GM19023 (cell line): ENCODE results near the gene NSUN2.

Experiments
- ATAC-seq: cut with Tn5 transposase; IDR thresholded peaks from one replicate; pipeline ENCODE4 v1.9.1; 2021; ENCODE audit warnings: mild to moderate bottlenecking, moderate library complexity; ENCODE audit not compliant: unreplicated experiment

NSUN2 gene

GRCh38 chr5:6567068-6567467 is 65.8 kb downstream of the NSUN2 start:
- ATAC-seq: no peak

- no peak for ATAC-seq
Measured at GRCh38 chr5:6565492-6565891, 67.4 kb downstream of the NSUN2 start.

- no peak for ATAC-seq
Measured at GRCh38 chr5:6557807-6558575, 74.9 kb downstream of the NSUN2 start.

- no peak for ATAC-seq
Measured at GRCh38 chr5:6556802-6557102, 76.1 kb downstream of the NSUN2 start.

- no peak for ATAC-seq
Measured at GRCh38 chr5:6556089-6556801, 76.6 kb downstream of the NSUN2 start.

- ATAC-seq: no peak
Measured at GRCh38 chr5:6554812-6555211, 78.0 kb downstream of the NSUN2 start.

- ATAC-seq: no peak
Measured at GRCh38 chr5:6553972-6554371, 78.9 kb downstream of the NSUN2 start.

- no peak for ATAC-seq
Measured at GRCh38 chr5:6552612-6553011, 80.2 kb downstream of the NSUN2 start.

GRCh38 chr5:6551955-6552313 is 80.9 kb downstream of the NSUN2 start:
- ATAC-seq: no peak

- ATAC-seq: no peak
Measured at GRCh38 chr5:6551287-6551954, 81.4 kb downstream of the NSUN2 start.

- ATAC-seq: no peak
Measured at GRCh38 chr5:6550628-6551027, 82.2 kb downstream of the NSUN2 start.
